GM12874 (cell line): ENCODE measurements around the gene ABHD2.

Experiments used
- CTCF ChIP-seq: IDR thresholded peaks from 2 replicates; pipeline ENCODE4 v1.5.1; 2011; ENCODE audit warnings: low read depth, mild to moderate bottlenecking, control low read depth, low read length, moderate library complexity; ENCODE audit not compliant: insufficient read depth

The ABHD2 gene

GRCh38 chr15:89142423-89142822 lies 54.2 kb downstream of the ABHD2 start:
- no peak for TF ChIP-seq CTCF

- no peak for TF ChIP-seq CTCF
Measured at GRCh38 chr15:89143503-89144162, 55.4 kb downstream of the ABHD2 start.

- no peak for TF ChIP-seq CTCF
Measured at GRCh38 chr15:89144491-89144890, 56.2 kb downstream of the ABHD2 start.

GRCh38 chr15:89146366-89146765 lies 58.1 kb downstream of the ABHD2 start:
- no peak for TF ChIP-seq CTCF

- TF ChIP-seq CTCF: no peak
Measured at GRCh38 chr15:89148126-89148525, 59.9 kb downstream of the ABHD2 start.

- TF ChIP-seq CTCF: no peak
Measured at GRCh38 chr15:89149501-89150101, 61.3 kb downstream of the ABHD2 start.

GRCh38 chr15:89150287-89150686 lies 62.0 kb downstream of the ABHD2 start:
- no peak for TF ChIP-seq CTCF
